Measurements from ENCODE around the gene SCML2. TPM values are rescaled to one million over a fixed set of nuclear protein-coding genes. Genes with fewer than 3 reads are reported as not detected.

SCML2 gene
- total and polyA plus RNA-seq, 10 of the 15 experiments (the other 5 are each of a cell fraction or from before 2014, with no cell fraction given) = 1.5 to 4.4 (median 2.6) TPM

DNA sequence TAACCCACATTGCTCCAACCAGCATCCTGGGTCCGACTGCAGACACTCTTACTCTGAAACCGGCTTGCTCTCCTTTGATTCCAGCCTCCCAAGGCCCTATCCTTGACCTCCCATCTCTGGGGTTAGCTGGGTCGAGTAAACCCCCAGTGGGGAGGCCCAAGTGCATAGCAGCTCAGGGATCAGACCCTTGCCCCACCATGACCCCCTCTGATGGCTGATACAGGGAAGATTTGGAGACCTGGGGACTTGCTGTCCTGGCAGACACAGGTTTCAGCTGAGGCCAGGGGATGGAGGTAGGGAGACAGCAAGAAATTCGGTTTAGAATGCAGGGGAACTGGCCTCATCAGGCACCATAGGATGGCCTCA is 47.3 kb upstream of the SCML2 start (continued):
- no peak for TF ChIP-seq IRF5 (IDR thresholded peaks at IDR 0.05; ENCODE audit: borderline replicate concordance)
- TF ChIP-seq HCFC1 (IDR thresholded peaks at IDR 0.05; ENCODE audit: low read length) = no peak

- no TSS peak for BruUV-seq (replicated peaks)
- TF ChIP-seq PML (IDR thresholded peaks at IDR 0.05; ENCODE audit: low read length) = no peak
- TF ChIP-seq PAX5 (IDR thresholded peaks at IDR 0.05; ENCODE audit: borderline replicate concordance, low read depth, low read length) = no peak
- TF ChIP-seq MTA3 (IDR thresholded peaks at IDR 0.05; ENCODE audit: borderline replicate concordance, low read length) = no peak
- no peak for TF ChIP-seq CBX3 (IDR thresholded peaks at IDR 0.05; ENCODE audit: borderline replicate concordance, low read depth)
- no peak for TF ChIP-seq BCLAF1 (IDR thresholded peaks at IDR 0.05)
- TF ChIP-seq POU2F2 (IDR thresholded peaks at IDR 0.05; ENCODE audit: borderline replicate concordance, low read depth, low read length) = no peak
- TF ChIP-seq HDAC6 (IDR thresholded peaks at IDR 0.05; ENCODE audit: unreplicated experiment) = no peak
- TF ChIP-seq TBL1XR1 (IDR thresholded peaks at IDR 0.05; ENCODE audit: low read depth, low read length) = no peak
- no peak for TF ChIP-seq CBX5 (IDR thresholded peaks at IDR 0.05; ENCODE audit: low read depth)
- no peak for TF ChIP-seq E4F1 (IDR thresholded peaks at IDR 0.05; ENCODE audit: borderline replicate concordance, partially characterized antibody)
- no peak for TF ChIP-seq ZNF384 (IDR thresholded peaks at IDR 0.05; ENCODE audit: borderline replicate concordance, low read depth, low read length)
- FAIRE-seq (no peak), DNase-seq (ENCODE audit: low read depth, low spot score) (no peak), ATAC-seq (no peak)
- Histone ChIP-seq H3K27ac (ENCODE audit: control insufficient read depth, insufficient read depth) (no peak overlapping the region), H3K4me2 (ENCODE audit: control insufficient read depth, insufficient read depth) (no peak overlapping the region), H4K20me1 (ENCODE audit: control insufficient read depth, insufficient read depth) (no peaks in the 10 kb centered on the region), H3K9me3 (replicated peaks; ENCODE audit: control insufficient read depth, insufficient read depth, low read length) (no peaks in the 10 kb centered on the region), H3K79me2 (ENCODE audit: control insufficient read depth, insufficient read depth, low read length) (no peaks in the 10 kb centered on the region), H3K4me1 (ENCODE audit: control insufficient read depth, insufficient read depth, low read length) (no peaks in the 10 kb centered on the region), H3K9ac (ENCODE audit: control insufficient read depth, insufficient read depth, low read length) (no peak overlapping the region), H3K36me3 (ENCODE audit: control insufficient read depth in 2 of 2, insufficient read depth in 2 of 2, low read length in 1 of 2) (no peaks in the 10 kb centered on the region), H3K4me3 (no peak overlapping the region), H2AFZ (ENCODE audit: control insufficient read depth, low read depth, low read length) (no peak overlapping the region), H3K27me3 (replicated peaks in 1 of 2; ENCODE audit: control insufficient read depth in 2 of 2, insufficient read depth in 2 of 2, low read length in 1 of 2) (no peaks in the 10 kb centered on the region)
- SMC1A ChIA-PET (ENCODE audit: uncharacterized antibody, unreplicated experiment) = interaction anchor here (0.6 kb wide), 2 partner anchors 492 to 988 kb away, joined by 3 read pairs; no protein-coding TSS in a partner anchor
- in situ Hi-C loops (cut with MboI) (loop anchor here (5.0 to 25.0 kb wide), 4 partner anchors 500 to 1668 kb away; no protein-coding TSS in a partner anchor), intact Hi-C loops (cut with micrococcal nuclease; ENCODE audit: unreplicated experiment) (loop anchor here (5.0 to 10.0 kb wide), 5 partner anchors 370 to 1138 kb away; no protein-coding TSS in a partner anchor)
- RAD21 ChIA-PET (ENCODE audit: unreplicated experiment) = no interaction called here
- CTCF ChIA-PET = no interaction called here
- POLR2A ChIA-PET = no interaction called here
- 59% methylated on average over 11 of the region's 11 CpGs for WGBS (ENCODE audit: insufficient coverage, insufficient replicate concordance, low lambda C conversion rate, missing lambda C conversion rate)
Observed at GRCh38 chrX:18394477-18394876, 40.0 kb upstream of the SCML2 start.
